SKM-1 treated with dmso at 0.1 percent for 144 hours (cell line): ENCODE data around the gene RSPH4A.
"Not testable (repeated sequence)": the region's sequence is repeated elsewhere in the genome, so short reads cannot be mapped to it uniquely, and the experiment has no call there.

Experiments used
- DNase-seq: peaks from one replicate; lab custom pipeline; 2025; ENCODE audit not compliant: unreplicated experiment; lab: John Stamatoyannopoulos, UW

Gene RSPH4A

DNA sequence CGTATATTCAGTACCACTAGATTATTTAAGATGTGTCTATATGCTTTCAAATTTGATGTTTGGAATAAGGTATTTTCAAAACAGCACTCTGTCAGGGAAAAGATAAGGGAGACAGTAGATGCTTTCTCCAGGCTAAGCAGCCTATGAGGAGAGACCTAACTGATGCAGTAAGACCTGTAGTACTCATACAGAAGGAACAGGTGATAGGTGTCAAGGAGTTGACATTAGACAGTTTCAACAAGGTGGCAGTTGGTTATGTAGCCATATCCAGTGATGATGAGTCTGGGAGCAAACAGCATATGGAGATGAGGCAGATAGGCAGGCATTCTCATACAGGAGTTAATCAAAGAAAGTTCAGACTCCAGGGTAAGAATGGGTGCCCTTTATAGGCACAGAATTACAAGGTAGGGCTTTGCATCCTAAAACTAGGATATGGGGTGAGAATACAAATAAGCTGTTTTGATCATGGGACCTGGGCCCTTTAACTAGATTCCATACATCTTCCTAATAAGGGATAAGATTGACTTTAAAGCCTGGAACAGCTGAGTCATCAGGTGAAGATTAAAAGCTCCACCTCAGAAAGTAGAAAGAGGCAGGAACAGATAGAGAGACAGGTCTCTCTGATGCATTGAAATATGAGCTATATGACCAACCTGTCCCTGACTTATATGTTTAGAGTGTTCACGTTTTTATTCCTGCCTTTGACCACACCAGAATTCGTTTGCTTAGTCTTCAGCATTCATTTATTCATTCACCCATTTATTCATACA, 7.9 kb downstream of the RSPH4A start:
- DNase-seq, result no peak

DNA sequence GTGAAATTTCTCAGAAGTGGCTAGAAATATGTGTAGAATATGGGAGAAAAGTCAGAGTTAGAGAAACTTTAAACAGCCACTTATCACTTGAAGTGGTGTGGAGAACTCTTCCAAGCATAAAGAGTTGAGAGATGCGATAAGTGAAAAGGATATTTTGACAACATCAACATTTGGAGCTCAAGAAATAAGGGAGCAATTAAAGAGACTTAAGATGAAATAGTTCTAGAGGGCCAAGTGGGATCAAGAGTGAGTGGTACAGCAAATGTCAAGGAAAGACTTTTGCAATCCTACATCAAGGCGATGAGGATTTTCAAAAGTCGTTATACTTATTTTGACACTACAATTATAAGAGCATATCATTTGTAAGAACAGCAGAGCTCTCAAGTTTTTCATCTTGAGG, 9.6 kb downstream of the RSPH4A start:
- DNase-seq, result no peak

DNA sequence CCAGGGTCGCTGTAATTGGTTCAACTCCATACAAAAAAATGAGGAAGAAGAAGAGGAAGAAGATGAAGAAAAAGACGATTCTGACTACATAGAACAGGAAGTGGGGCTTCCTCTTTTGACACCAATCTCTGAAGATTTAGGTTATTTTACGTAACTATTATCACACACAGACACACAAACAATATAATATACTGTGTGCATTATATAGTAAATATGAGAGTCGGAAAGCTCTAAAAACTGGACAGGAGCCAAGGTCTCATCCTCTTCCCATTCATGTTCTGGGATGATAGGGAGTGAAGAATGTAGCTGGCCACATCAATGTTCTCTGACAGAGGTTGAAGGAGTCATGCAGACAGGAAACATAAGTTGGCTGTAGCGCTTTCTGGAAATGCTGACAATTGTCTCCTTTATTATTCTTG, 13.3 kb downstream of the RSPH4A start:
- DNase-seq, result peak; percentile 92

DNA sequence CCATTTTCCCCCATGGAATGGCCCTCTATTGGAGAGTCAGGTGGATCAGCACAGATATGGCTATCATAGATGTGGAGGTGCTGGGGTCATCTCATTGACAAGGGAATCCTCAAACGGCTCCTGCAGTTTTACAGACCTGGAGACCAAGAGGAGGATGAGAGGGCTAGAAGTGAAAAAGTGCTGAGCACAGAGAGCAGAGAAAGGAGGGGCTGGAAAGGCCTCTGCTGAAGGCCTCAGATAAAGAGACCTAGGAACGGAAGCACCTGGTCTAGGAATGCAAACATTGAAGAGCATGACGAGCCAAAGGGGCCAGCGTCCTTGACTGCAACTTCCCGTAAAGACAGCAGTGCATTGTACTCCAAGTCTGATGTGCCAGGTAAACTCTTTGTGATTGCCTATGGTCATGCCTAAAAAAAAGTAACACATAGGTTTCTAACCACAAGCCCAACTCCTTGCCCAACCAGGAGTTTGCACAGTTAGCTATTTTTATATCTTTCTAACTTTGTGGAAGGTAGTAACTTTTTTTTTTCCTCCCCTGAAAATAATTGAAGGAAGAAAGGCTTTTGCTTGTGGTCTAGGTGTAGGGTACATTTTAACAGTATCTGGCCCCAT, 15.2 kb downstream of the RSPH4A start:
- DNase-seq, result peak; percentile 46

DNA sequence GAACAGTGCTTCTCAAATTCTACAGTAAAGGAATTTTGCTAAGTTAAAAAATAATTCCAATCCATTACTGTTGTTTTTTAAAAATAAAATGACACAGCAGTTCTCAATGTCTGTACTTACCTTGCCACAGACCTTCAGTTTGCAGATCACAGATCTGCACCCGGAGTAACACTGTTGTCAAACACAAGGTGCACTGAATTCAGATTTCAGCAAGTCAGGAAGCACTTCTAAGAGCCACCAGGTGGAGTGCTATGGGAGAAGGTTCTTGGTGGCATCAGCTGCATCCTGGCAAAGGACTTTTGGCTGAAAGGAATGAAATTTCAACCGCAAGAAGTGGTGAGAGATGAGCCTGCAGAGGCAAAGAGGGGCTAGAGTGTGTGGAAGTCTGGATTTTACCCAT, 17.4 kb downstream of the RSPH4A start:
- DNase-seq, result no peak

DNA sequence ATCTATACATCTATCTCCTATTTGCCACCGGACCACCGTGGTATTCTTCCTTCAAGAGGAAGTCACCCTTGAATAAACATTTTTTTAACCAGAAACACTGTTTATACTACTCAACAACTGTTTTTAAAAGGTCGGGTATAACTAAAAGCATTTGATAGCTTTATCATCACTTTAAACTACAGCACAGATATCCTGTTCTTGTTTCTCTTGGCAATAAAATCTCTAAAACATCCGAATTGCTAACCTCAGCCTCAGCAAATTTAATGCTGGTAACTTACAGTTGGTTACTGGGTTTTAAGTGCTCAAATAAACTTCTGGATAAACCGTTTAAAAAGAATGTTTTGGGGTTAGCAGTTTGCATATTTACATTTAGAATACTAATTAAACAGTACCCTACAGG, 31.9 kb downstream of the RSPH4A start:
- no peak for DNase-seq

DNA sequence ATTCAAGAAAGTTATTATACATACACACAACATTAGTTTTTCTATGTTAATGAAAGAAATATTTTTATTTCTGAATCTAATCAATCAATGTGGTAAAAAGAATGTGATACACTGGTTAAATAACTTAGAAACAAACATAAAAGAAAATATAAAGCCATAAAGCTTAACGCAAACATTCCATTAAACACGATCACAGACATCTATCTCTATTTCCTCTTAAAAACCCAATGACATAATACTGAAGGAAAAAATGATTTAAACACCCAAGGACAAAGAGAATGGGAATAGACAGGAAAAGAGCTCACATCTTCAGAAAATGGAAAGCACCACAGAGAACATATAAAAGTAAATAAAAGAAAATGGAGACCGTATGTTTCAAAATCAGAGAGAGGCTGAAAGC, 32.9 kb downstream of the RSPH4A start:
- DNase-seq, result no peak

DNA sequence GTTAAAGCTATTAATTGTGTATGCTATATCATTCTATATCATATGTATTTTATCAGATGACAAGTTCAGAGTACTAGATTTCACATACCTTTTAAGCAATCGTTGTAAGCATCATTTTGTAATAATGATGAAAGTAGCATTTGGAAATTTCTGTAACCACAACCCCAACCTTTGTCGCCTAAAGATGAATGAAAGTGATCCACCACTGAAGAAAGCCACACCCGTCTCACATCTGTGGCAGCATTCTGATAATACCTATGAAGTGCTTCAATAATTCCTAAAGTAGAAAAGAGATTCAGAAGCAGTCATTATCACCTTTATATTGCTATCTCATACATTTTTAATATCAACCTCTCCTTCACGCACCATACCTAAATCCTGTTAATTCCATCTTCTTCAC, 35.6 kb downstream of the RSPH4A start:
- DNase-seq, result peak; percentile 6

DNA sequence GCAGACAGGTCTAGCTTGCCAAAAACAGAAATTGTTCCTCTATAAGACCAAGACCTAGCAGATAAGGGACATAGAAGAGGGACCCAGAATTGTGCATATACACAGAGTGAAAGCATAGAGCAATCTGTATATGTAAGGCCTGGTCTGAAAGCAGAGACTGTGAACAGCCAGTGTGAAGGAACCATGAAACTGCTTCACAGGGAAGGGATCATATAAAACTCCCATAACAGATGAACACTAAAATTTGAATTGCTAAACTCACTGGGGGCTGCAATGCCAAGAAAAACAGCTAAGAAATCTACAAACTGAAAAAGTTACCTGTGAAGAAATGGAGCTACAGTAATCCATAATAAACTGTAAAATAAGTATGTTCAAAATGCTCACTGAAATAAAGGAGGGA, 45.3 kb downstream of the RSPH4A start:
- DNase-seq, result no peak

DNA sequence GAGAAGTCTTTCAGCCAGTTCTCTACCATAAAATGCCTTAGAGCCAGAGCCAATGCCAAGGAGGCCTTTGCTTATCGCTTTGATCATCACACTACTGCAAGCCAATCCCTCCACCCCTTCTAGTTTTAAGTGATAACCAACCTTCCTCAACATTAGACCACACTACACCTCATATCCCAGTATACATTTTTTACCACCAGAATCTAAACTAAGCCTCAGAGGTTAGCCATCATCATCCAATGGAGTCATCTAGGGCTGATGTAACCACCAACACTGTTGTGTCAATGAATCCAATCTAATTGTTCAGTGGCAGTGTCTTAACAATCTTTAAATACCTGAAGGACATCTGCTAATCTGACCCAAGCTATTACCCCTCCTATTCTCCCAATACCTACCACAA, 45.9 kb downstream of the RSPH4A start:
- DNase-seq, result no peak

DNA sequence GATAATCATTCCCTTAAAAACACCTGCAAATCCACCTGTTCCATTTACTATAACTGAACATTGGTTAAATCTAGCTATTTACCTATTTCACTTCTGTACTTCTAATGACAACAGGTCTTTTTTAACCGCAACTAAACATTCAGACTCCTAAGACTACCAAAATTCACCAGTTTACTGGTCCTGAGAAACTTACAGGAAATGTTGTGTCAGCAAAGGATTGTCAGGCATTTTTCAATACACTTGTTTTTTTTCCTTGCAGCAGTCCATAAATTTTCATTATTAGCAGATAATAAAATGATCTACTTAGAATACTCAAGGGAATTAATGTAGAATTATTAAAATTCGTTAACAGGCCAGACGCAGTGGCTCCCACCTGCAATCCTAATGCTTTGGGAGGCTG, 47.0 kb downstream of the RSPH4A start:
- DNase-seq, result no peak

DNA sequence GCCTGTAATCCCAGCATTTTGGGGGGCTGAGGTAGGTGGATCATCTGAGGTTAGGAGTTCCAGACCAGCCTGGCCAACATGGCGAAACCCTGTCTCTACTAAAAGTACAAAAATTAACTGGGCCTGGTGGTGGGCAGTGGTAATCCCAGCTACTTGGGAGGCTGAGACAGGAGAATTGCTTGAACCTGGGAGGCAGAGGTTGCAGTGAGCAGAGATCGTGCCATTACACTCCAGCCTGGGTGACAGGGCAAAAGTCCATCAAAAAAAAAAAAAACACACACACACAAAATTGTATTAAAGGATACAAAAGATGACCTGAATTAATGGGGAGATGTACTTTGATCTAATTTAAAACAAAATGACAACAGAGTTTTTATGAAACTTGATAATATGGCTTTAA, 47.9 kb downstream of the RSPH4A start:
- not testable (repeated sequence) for DNase-seq

DNA sequence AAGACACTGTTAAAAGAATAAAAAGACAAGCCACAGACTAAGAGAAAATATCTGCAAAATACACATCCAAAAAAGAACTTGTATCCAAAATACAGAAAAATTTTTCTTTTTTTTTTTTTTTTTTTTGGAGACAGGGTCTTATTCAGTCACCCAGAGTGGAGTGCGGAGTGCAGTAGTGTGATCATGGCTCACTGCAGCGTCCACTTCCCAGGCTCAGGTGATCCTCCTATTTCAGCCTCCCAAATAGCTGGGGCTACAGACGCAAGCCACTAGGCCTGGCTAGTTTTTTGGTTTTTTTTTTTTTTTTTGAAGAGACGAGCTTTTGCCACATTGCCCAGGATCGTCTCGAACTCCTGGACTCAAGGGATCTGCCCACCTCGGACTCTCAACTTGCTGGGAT, 49.2 kb downstream of the RSPH4A start:
- no peak for DNase-seq

DNA sequence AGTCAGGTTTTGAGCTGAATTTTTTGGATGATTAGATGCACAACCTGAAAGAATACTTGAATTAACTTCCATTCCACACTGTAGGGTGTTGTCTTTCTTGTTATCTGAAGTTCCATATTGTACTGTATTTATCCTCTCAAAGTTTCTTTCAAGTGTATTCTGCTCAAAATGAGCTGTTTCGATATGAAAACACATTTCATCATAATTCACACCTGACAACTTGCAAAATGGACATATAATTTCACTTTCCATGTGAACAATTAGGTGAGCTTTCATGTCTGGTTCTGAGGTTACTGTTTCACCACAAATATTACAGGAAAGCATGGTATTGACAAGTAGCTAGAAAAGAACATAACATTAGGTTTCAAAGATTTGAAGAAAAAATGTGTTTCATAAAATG, 50.6 kb downstream of the RSPH4A start:
- DNase-seq, result no peak

DNA sequence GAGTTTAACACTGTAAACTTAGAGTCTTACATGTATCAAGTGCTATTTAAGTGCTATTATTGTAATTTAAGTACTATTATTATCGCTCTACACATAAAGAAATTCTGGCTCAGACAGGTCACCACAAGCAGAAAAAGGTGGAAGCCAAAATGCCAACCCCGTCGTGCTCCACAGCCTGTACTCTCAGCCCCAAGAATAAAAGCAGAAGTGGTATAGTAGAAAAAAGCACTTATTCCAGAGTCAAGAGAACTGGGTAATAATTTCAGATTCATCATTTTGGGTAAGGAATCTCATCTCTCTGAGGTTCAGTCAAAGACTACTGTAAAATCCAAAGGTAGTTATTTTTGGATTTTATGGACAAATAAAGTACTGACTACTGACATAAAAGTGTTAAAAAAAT, 51.3 kb downstream of the RSPH4A start:
- peak; percentile 44 for DNase-seq

DNA sequence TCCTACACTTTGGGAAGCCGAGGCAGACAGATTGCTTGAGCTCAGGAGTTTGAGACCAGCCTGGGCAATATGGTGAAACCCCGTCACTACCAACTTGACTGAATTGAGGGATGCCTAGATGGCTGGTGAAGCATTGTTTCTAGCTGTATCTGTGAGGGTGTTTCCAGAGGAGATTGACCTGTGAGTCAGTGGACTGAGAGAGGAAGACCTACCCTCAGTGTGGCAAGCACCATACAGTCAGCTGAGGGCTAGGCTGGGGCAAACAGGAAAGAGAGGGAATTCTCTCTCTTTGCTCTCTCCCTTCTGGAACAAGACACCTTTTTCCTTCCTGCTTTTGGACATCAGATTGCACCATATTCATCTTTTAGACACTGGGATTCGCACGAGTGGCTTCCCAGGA, 56.0 kb downstream of the RSPH4A start:
- DNase-seq, result no peak

DNA sequence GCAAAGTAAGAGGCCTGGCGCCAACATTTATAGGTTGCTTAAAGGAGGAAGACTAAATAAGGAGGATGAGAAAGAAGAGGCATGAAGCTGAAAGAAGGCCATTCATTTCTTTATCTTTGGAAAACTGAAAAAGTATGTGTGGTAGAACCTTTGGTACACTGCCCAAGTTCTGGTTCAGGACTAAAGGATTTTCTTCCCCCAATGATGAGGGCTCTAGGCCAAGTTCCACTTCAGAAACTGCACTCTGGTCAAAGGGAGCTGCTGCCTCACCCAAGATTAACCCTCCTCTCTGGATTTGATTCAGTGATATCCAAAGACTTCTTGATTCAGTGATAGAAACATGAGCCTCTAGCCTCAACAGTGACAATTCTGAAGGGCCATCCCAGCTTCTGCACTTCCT, 59.7 kb downstream of the RSPH4A start:
- no peak for DNase-seq

DNA sequence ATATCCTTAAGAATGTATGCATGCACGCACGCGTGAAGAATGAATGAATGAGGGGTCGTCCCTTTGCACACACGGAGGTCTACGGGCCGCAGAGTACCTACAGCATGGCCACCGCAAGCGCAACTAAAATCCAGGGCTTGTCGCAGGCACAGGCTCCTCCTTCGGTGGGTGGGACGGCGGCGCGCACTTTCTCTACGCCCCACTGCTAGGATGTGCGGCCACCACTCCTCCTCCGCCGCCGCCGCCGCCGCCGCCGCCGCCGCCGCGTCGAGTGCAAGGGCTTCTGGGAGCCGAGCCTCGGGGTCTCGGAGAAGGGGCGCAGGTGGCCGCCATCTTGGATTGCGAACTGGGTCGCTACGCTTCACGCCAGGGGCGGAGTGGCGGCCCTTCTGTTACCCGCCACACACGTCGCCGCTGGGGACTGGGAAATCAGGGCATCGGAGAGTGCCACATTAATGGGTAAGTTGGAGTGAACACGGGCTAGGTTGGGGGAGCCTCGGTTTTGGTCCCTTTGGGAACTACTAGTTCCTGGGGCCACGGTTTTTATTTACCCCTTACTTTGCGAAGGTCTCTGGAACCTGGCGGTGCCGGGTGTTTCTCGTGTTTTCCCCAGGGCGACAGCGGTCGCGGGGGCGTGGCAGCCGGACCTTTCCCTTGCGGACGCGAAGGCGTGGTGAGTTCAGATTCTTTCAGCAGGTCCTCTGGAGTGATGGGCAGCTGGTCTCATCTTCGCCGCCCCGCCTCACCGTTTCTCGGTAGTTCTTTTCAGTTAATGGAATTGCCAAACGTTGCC, 64.8 kb downstream of the RSPH4A start, which contains the start of gene KPNA5:
Gene KPNA5, plus strand, starts transcription at position 332 of the 793 bp plus-strand sequence. Its CDS starts 124 bp downstream, at position 456.
- peak; percentile 86 for DNase-seq

DNA sequence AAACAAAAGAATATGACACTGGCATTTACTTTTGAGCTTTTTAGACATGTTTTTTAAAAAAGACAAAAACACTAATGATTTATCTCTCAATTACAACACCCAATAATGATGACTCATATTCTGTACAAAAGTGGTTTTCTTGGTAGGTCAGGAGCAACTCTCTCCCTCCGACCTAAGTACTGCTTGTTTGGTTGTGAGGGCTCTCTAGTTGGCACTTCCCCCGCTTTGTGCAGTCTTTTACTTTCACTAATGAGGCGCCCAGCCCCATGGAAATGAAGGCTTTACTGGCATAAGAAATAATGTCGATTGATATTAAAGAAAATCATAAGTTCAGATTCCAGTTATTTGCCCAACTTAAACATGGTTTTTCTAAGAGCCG, 66.0 kb downstream of the RSPH4A start:
- DNase-seq, result peak; percentile 39
